Endothelial cell of umbilical vein (primary cell): ENCODE results near the gene CGA. TPM values are rescaled to one million over a fixed set of nuclear protein-coding genes. Genes with fewer than 3 reads are reported as not detected.

Source experiments
- BruUV-seq: library from RNA; stranded (reverse); fragments of 400-500 nt; replicated peaks from 2 replicates; lab custom pipeline; 2021; lab: Mats Ljungman, UMichigan
- CTCF ChIA-PET: fragments of 300-600, 350-600 bp; sonication (Branson Sonifier 250); formaldehyde crosslinking; loops from one replicate; lab custom pipeline; 2021; ENCODE audit warnings: antibody characterized with exemption, inconsistent platforms; lab: Charles Lee
- POLR2A ChIA-PET: fragments of 300-600, 350-600 bp; sonication (Branson Sonifier 250); formaldehyde crosslinking; loops from one replicate; lab custom pipeline; 2021; ENCODE audit warnings: antibody characterized with exemption, inconsistent platforms; lab: Charles Lee
- DNase-seq: peaks from one replicate; pipeline ENCODE4 v3.0.0-alpha.2; 2011; ENCODE audit warnings: low read depth, low spot score
- FAIRE-seq: peaks from 2 replicates; lab custom pipeline; 2011; peaks lifted over from hg19 to GRCh38; lab: Jason Lieb, UNC
- H2AFZ ChIP-seq: 2 replicates; pipeline ENCODE4 v1.6.0; 2012; ENCODE audit warnings: low read depth, low read length, control low read depth, inconsistent platforms
- H3K27ac ChIP-seq: 2 replicates; pipeline ENCODE4 v1.5.1; 2011; ENCODE audit warnings: low read depth, mild to moderate bottlenecking, control low read depth, low read length, moderate library complexity; ENCODE audit not compliant: insufficient read depth
- H3K27me3 ChIP-seq, 2 experiments: 2 replicates each; pipeline versions ENCODE4 v1.6.0 to v1.6.1; 2011; ENCODE audit warnings: low read length in 2 of 2, mixed read lengths in 1 of 2; ENCODE audit not compliant: control insufficient read depth in 2 of 2, insufficient read depth in 2 of 2
- H3K36me3 ChIP-seq, 2 experiments: 2 replicates in 1 of 2; 3 replicates in 1 of 2; pipeline ENCODE4 v1.5.1; 2011; ENCODE audit warnings: low read length in 2 of 2, mild to moderate bottlenecking in 1 of 2, moderate library complexity in 1 of 2; ENCODE audit not compliant: control insufficient read depth in 2 of 2, insufficient read depth in 2 of 2; ENCODE audit errors: extremely low read depth in 1 of 2
- H3K4me1 ChIP-seq: 3 replicates; pipeline ENCODE4 v1.5.1; 2011; ENCODE audit warnings: mild to moderate bottlenecking, low read length; ENCODE audit not compliant: control insufficient read depth, insufficient read depth; ENCODE audit errors: extremely low read depth
- H3K4me2 ChIP-seq: 2 replicates; pipeline ENCODE4 v1.6.1; 2011; ENCODE audit warnings: low read length, control low read depth, mixed read lengths; ENCODE audit not compliant: insufficient read depth
- H3K4me3 ChIP-seq, 3 experiments: fragments of 200-600 bp in 1 of 3; sonication (generic), shearing (Covaris generic) in 1 of 3; replicated peaks in 1 of 3; 2 replicates each; pipeline ENCODE4 v1.5.1; 2011 to 2016; ENCODE audit warnings: control low read depth in 3 of 3, low read length in 3 of 3, mild to moderate bottlenecking in 2 of 3, inconsistent platforms in 1 of 3, low read depth in 1 of 3, moderate library complexity in 1 of 3; ENCODE audit not compliant: insufficient read depth in 1 of 3
- H3K79me2 ChIP-seq: 2 replicates; pipeline ENCODE4 v1.6.0; 2012; ENCODE audit warnings: low read length, inconsistent platforms; ENCODE audit not compliant: control insufficient read depth, insufficient read depth
- H3K9ac ChIP-seq: replicated peaks from 2 replicates; pipeline ENCODE3; 2011; ENCODE audit warnings: low read length, control low read depth; ENCODE audit not compliant: insufficient read depth; ENCODE audit errors: extremely low read depth
- H3K9me1 ChIP-seq: replicated peaks from 3 replicates; pipeline ENCODE4 v1.6.0; 2011; ENCODE audit warnings: mild to moderate bottlenecking, low read length; ENCODE audit not compliant: control insufficient read depth, insufficient read depth; ENCODE audit errors: extremely low read depth
- H3K9me3 ChIP-seq: replicated peaks from 2 replicates; pipeline ENCODE4 v1.5.1; 2012; ENCODE audit warnings: low read length, inconsistent platforms; ENCODE audit not compliant: control insufficient read depth, insufficient read depth
- H4K20me1 ChIP-seq: replicated peaks from 2 replicates; pipeline ENCODE3; 2011; ENCODE audit warnings: mild to moderate bottlenecking, low read length; ENCODE audit not compliant: control insufficient read depth, insufficient read depth; ENCODE audit errors: extremely low read depth
- EZH2 ChIP-seq: IDR thresholded peaks from 2 replicates; pipeline ENCODE4 v1.6.1; 2012; ENCODE audit warnings: borderline replicate concordance, low read depth, mild to moderate bottlenecking, moderate library complexity, low read length, inconsistent platforms; ENCODE audit not compliant: severe bottlenecking
- FOS ChIP-seq: IDR thresholded peaks from 2 replicates; pipeline ENCODE4 v1.6.1; 2011; ENCODE audit warnings: mild to moderate bottlenecking, low read length, moderate library complexity, borderline replicate concordance; ENCODE audit not compliant: insufficient read depth
- GATA2 ChIP-seq: IDR thresholded peaks from 2 replicates; pipeline ENCODE4 v1.7.0; 2011; ENCODE audit warnings: low read depth, mild to moderate bottlenecking, moderate library complexity, mixed read lengths, low read length; ENCODE audit not compliant: insufficient read length, insufficient read depth
- JUN ChIP-seq: IDR thresholded peaks from 2 replicates; pipeline ENCODE4 v1.6.1; 2011; ENCODE audit warnings: borderline replicate concordance, low read depth; ENCODE audit not compliant: insufficient read length, insufficient read depth
- MYC ChIP-seq: IDR thresholded peaks from one replicate; pipeline ENCODE4 v1.6.1; 2011; ENCODE audit warnings: mild to moderate bottlenecking, low read depth, low read length
- POLR2A ChIP-seq: IDR thresholded peaks from 2 replicates; pipeline ENCODE4 v1.6.1; 2012; ENCODE audit warnings: low read depth, mild to moderate bottlenecking, control low read depth, low read length
- POLR2AphosphoS5 ChIP-seq: IDR thresholded peaks from 2 replicates; pipeline ENCODE4 v1.6.1; 2012; ENCODE audit warnings: low read depth, mild to moderate bottlenecking, control low read depth, low read length, moderate library complexity; ENCODE audit not compliant: insufficient read depth
- dilution Hi-C: fragments of 300-500 bp; cut with MboI; formaldehyde crosslinking; loops from one replicate; pipeline ENCODE4 v1.15.0; 2019; ENCODE audit warnings: low sequenced_read_pairs; ENCODE audit not compliant: extremely low pct_ligation_motif_present
- intact Hi-C: fragments of 100-400 bp; cut with micrococcal nuclease; formaldehyde crosslinking; loops from one replicate; pipeline ENCODE4 v1.10.0; 2022
- polyA plus RNA-seq, 4 experiments: library from polyadenylated mRNA; depleted of rRNA in 3 of 4; stranded (reverse) in 3 of 4; unstranded in 1 of 4; fragments of >200 nt; gene quantifications; 2 replicates each; pipeline versions ENCODE4 v1.2.1 to v1.2.3, GENCODE V29; 2011 to 2012; ENCODE audit warnings: missing spikeins in 1 of 4
- total RNA-seq: library from RNA; stranded (reverse); gene quantifications from 2 replicates; pipeline ENCODE4 v1.2.3, GENCODE V29; 2021
- TF ChIP-seq, protein P1 (sequence below): IDR thresholded peaks from 2 replicates; pipeline ENCODE4 v1.6.1; 2011; ENCODE audit not compliant: insufficient read depth, insufficient read length
- TF ChIP-seq, protein P2 (sequence below), 2 donors: IDR thresholded peaks; 1 replicate in 1 of 2; 2 replicates in 1 of 2; pipeline ENCODE4 v1.5.1; 2011; ENCODE audit warnings: low read length in 2 of 2, mild to moderate bottlenecking in 2 of 2, moderate library complexity in 2 of 2, control low read depth in 1 of 2, inconsistent platforms in 1 of 2, low read depth in 1 of 2; ENCODE audit not compliant: insufficient read depth in 1 of 2; ENCODE audit errors: extremely low read depth in 1 of 2

Gene CGA
- total and polyA plus RNA-seq, 2 donors (not counting 3 experiments of a cell fraction or from before 2014, with no cell fraction given) = 0.10 TPM; not detected in 1

DNA sequence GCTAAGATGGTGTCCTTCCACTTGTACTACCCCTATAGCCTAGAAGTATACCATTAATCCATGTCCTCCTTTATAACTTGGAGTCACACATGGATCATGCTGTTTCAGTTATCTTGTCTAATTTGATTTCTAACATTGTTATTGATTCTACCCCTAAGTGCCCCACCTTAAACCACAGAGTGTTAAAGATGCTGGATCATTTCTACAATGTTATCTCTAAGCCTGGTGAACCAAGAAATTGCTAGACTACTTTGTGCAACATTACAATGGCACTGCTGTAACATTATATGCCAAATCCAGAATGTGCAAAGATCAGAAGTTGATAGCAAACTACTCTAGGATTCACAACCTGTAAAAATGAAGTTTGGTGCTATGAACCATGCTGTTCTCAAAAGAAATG lies 1.7 kb downstream of the CGA start:
- Histone ChIP-seq H3K4me2 (peak overlapping the region; percentile 52), H3K36me3 (no peaks in the 10 kb centered on the region), H3K27ac (no peak overlapping the region), H3K79me2 (no peaks in the 10 kb centered on the region), H3K27me3 (peaks cover 0 to 4% of the 10 kb centered on the region in 2 experiments), H3K9me1 (no peaks in the 10 kb centered on the region), H3K4me3 (no peak overlapping the region), H2AFZ (no peak overlapping the region), H3K9ac (no peak overlapping the region), H4K20me1 (no peaks in the 10 kb centered on the region), H3K4me1 (peaks cover 11% of the 10 kb centered on the region), H3K9me3 (no peaks in the 10 kb centered on the region)
- dilution Hi-C loops = no loop called here
- intact Hi-C loops = no loop called here
- ChIA-PET POLR2A (no interaction called here), CTCF (interaction anchor here (2.2 to 4.3 kb wide), 2 partner anchors 13 to 26 kb away, joined by 9 to 34 read pairs; no protein-coding TSS in a partner anchor)
- no TSS peak for BruUV-seq
- TF ChIP-seq GATA2 (no peak), POLR2A (no peak), EZH2 (no peak), MYC (no peak), FOS (no peak), POLR2AphosphoS5 (no peak), JUN (no peak)
- TF ChIP-seq, protein P1, sequence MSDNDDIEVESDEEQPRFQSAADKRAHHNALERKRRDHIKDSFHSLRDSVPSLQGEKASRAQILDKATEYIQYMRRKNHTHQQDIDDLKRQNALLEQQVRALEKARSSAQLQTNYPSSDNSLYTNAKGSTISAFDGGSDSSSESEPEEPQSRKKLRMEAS = no peak
- TF ChIP-seq, protein P2, sequence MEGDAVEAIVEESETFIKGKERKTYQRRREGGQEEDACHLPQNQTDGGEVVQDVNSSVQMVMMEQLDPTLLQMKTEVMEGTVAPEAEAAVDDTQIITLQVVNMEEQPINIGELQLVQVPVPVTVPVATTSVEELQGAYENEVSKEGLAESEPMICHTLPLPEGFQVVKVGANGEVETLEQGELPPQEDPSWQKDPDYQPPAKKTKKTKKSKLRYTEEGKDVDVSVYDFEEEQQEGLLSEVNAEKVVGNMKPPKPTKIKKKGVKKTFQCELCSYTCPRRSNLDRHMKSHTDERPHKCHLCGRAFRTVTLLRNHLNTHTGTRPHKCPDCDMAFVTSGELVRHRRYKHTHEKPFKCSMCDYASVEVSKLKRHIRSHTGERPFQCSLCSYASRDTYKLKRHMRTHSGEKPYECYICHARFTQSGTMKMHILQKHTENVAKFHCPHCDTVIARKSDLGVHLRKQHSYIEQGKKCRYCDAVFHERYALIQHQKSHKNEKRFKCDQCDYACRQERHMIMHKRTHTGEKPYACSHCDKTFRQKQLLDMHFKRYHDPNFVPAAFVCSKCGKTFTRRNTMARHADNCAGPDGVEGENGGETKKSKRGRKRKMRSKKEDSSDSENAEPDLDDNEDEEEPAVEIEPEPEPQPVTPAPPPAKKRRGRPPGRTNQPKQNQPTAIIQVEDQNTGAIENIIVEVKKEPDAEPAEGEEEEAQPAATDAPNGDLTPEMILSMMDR (IDR thresholded peaks at IDR 0.05; ENCODE audit: extremely low read depth in 1 of 2, insufficient read depth in 1 of 2, low read depth in 1 of 2, low read length in 2 of 2) = no peak
- FAIRE-seq = no peak
- peak; percentile 3 for DNase-seq
